Upper lobe of right lung (tissue), 1 donor: ENCODE measurements around the gene C1QA. TPM values are rescaled to one million over a fixed set of nuclear protein-coding genes. Genes with fewer than 3 reads are reported as not detected.
"Not testable (repeated sequence)": the region's sequence is repeated elsewhere in the genome, so short reads cannot be mapped to it uniquely, and the experiment has no call there.

Experiments
- ATAC-seq: fragments of 200-7000 bp; cut with Tn5 transposase; one replicate; pipeline ENCODE4 v1.9.1; 2020; ENCODE audit warnings: mild to moderate bottlenecking, moderate library complexity
- DNase-seq: peaks from one replicate; pipeline ENCODE4 v3.0.0-alpha.2; 2020
- H3K27ac ChIP-seq: fragments of 200-600 bp; one replicate; pipeline ENCODE4 v1.8.0; 2022
- H3K27me3 ChIP-seq: fragments of 200-600 bp; one replicate; pipeline ENCODE4 v1.8.0; 2022; ENCODE audit warnings: mild to moderate bottlenecking
- H3K36me3 ChIP-seq: fragments of 200-600 bp; one replicate; pipeline ENCODE4 v1.8.0; 2022
- H3K4me1 ChIP-seq: fragments of 200-600 bp; one replicate; pipeline ENCODE4 v1.8.0; 2022
- H3K4me3 ChIP-seq: fragments of 200-600 bp; one replicate; pipeline ENCODE4 v1.8.0; 2022; ENCODE audit warnings: mild to moderate bottlenecking
- H3K9me3 ChIP-seq: fragments of 200-600 bp; one replicate; pipeline ENCODE4 v1.8.0; 2022
- intact Hi-C: fragments of 100-400 bp; cut with DNase I; formaldehyde crosslinking; loops from one replicate; pipeline ENCODE4 v1.11.0; 2022
- total RNA-seq: library from RNA; stranded (reverse); fragmentation: NEBNext Ultra II Directional; extraction: Animal tissue kit (Norgen Biotek cat#: 25700); gene quantifications from one replicate; pipeline ENCODE4 v1.2.1, GENCODE V29; 2021
- TF ChIP-seq, protein P1 (sequence below): fragments of 200-600 bp; IDR thresholded peaks from one replicate; pipeline ENCODE4 v1.8.0; 2022; ENCODE audit warnings: antibody characterized with exemption
- donor health status: DM: no; HTN: yes; CAD: no; lungs with severe emphysema.

Gene C1QA
- total RNA-seq, 1 donor from 2014 or later, result 521 TPM

DNA sequence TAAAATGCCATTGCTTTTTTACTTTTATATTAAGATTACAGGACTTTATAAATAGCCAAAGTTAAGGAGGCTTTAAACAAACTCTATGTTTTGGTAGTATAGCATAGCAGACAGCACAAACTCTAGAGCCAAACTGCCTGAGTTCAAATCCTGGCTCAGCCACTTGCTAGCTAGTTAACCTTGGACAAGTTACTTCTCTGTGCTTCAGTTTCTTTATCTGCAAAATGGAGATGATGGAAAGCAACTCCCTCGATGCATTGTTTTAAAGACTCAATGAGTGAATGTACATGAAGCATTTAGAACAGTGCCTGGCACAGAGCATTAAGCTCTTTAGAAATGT is 38.0 kb downstream of the C1QA start:
- no peak overlapping the region for H3K4me3 ChIP-seq
- H3K27ac ChIP-seq, result no peak overlapping the region
- no peaks in the 10 kb centered on the region for H3K4me1 ChIP-seq
- intact Hi-C loops, result no loop called here
- peaks cover 51% of the 10 kb centered on the region for H3K27me3 ChIP-seq
- ATAC-seq (no peak), DNase-seq (no peak)
- no peaks in the 10 kb centered on the region for H3K36me3 ChIP-seq
- TF ChIP-seq, protein P1, sequence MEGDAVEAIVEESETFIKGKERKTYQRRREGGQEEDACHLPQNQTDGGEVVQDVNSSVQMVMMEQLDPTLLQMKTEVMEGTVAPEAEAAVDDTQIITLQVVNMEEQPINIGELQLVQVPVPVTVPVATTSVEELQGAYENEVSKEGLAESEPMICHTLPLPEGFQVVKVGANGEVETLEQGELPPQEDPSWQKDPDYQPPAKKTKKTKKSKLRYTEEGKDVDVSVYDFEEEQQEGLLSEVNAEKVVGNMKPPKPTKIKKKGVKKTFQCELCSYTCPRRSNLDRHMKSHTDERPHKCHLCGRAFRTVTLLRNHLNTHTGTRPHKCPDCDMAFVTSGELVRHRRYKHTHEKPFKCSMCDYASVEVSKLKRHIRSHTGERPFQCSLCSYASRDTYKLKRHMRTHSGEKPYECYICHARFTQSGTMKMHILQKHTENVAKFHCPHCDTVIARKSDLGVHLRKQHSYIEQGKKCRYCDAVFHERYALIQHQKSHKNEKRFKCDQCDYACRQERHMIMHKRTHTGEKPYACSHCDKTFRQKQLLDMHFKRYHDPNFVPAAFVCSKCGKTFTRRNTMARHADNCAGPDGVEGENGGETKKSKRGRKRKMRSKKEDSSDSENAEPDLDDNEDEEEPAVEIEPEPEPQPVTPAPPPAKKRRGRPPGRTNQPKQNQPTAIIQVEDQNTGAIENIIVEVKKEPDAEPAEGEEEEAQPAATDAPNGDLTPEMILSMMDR, result no peak
- no peaks in the 10 kb centered on the region for H3K9me3 ChIP-seq

DNA sequence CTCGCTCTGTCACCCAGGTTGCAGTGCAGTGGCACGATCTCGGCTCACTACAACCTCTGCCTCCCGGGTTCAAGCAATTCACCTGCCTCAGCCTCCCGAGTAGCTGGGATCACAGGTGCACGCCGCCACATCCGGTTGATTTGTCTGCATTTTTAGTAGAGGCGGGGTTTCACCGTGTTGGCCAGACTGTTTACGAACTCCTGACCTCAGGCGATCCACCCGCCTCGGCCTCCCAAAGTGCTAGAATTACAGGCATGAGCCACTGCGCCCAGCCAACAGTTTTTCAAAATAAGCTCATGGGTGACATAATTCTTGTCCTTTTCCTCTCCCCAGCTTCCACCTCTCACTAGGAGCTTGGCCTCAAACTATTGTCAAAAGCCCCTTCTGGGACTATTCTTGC is 39.7 kb downstream of the C1QA start:
- peaks cover 39% of the 10 kb centered on the region for H3K27me3 ChIP-seq
- H3K9me3 ChIP-seq, H3K27ac ChIP-seq, H3K4me3 ChIP-seq, intact Hi-C loops, H3K36me3 ChIP-seq, ATAC-seq, H3K4me1 ChIP-seq, DNase-seq: not testable (repeated sequence)

- H3K27me3 ChIP-seq, result peaks cover 36% of the 10 kb centered on the region
- no peak overlapping the region for H3K4me3 ChIP-seq
- no peaks in the 10 kb centered on the region for H3K36me3 ChIP-seq
- no peaks in the 10 kb centered on the region for H3K4me1 ChIP-seq
- no peaks in the 10 kb centered on the region for H3K9me3 ChIP-seq
- TF ChIP-seq, protein P1, result no peak
- ATAC-seq (no peak), DNase-seq (no peak)
- H3K27ac ChIP-seq, result no peak overlapping the region
- intact Hi-C loops, result no loop called here
These were observed 40.6 kb downstream of the C1QA start for GRCh38 chr1:22676916-22677583.

DNA sequence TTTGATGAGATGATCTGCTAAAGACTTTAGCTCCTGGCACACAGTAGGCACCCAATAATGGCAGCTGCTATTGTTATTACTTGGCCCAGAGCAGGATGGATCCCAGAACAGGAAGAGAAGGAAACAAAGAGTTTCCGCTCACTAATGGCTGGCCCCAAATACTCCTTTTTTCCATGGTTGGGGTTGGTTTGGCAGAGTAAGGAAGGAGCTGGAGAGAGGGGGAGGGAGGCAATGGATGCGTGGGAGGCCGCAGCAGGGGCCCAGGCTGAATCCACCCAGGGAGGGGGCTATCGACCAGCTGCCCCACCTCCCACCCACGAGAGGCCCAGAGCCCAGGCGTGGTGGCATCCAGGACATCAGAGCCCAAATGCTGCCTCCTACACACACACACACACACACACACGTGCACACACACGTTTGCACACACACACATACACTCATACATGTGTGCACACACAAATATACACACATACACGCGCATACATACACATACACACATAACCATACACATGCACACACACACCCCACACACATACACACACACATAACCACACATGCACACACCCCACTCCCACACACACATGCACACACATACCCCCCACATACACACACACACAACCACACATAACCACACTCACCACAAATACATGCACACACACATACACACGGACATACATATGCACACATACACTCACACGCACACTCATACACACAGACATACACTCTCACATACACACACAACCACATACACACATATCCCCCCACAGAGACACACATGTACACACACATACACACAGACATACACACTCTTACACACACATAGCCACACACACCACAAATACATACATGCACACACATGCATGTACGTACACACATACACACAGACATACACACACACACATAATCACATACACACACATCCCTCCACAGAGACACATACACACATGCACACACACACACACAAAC is 41.8 kb downstream of the C1QA start:
- intact Hi-C loops, result no loop called here
- DNase-seq (no peak), ATAC-seq (no peak)
- Histone ChIP-seq H3K4me1 (no peaks in the 10 kb centered on the region), H3K27ac (no peak overlapping the region), H3K36me3 (no peaks in the 10 kb centered on the region), H3K27me3 (peaks cover 38% of the 10 kb centered on the region), H3K4me3 (no peak overlapping the region), H3K9me3 (no peaks in the 10 kb centered on the region)
- TF ChIP-seq, protein P1, result no peak

GRCh38 chr1:22680726-22681125 is 44.3 kb downstream of the C1QA start:
- H3K4me1 ChIP-seq, result no peaks in the 10 kb centered on the region
- H3K36me3 ChIP-seq, result no peaks in the 10 kb centered on the region
- ATAC-seq, result no peak
- DNase-seq, result no peak
- TF ChIP-seq, protein P1, result no peak
- intact Hi-C loops, result no loop called here
- H3K4me3 ChIP-seq, result no peak overlapping the region
- peaks cover 24% of the 10 kb centered on the region for H3K27me3 ChIP-seq
- no peak overlapping the region for H3K27ac ChIP-seq
- H3K9me3 ChIP-seq, result no peaks in the 10 kb centered on the region
